HepG2 (cell line): ENCODE measurements around the gene OR2F2. TPM values are rescaled to one million over a fixed set of nuclear protein-coding genes. Genes with fewer than 3 reads are reported as not detected.

Experiments used
- FIP1L1 ChIP-seq: fragments of 200-400 bp; formaldehyde crosslinking; IDR thresholded peaks from 2 replicates; pipeline ENCODE4 v1.6.1; 2018; ENCODE audit warnings: low read depth, mild to moderate bottlenecking, low read length, moderate library complexity, borderline replicate concordance; ENCODE audit not compliant: insufficient read depth
- KAT8 ChIP-seq: IDR thresholded peaks from 2 replicates; pipeline ENCODE4 v1.6.1; 2016; ENCODE audit warnings: missing genetic modification reagents, missing compliant biosample characterization
- PAWR ChIP-seq: sonication (generic); formaldehyde crosslinking; IDR thresholded peaks from 2 replicates; pipeline ENCODE4 v1.4.0; 2020; ENCODE audit warnings: missing genetic modification reagents, mild to moderate bottlenecking, borderline replicate concordance
- RFX3 ChIP-seq: IDR thresholded peaks from 2 replicates; pipeline ENCODE4 v1.6.1; 2016; ENCODE audit warnings: missing biosample characterization, missing genetic modification reagents
- SKIL ChIP-seq: sonication (generic); formaldehyde crosslinking; IDR thresholded peaks from 2 replicates; pipeline ENCODE4 v1.8.0; 2022; ENCODE audit warnings: missing genetic modification reagents, mild to moderate bottlenecking, moderate library complexity, borderline replicate concordance
- TBX3 ChIP-seq: fragments of 450-650 bp; IDR thresholded peaks from 2 replicates; pipeline ENCODE4 v1.6.1; 2017; ENCODE audit warnings: antibody characterized with exemption, mild to moderate bottlenecking, inconsistent platforms, borderline replicate concordance
- WIZ ChIP-seq: sonication (generic); formaldehyde crosslinking; IDR thresholded peaks from 2 replicates; pipeline ENCODE4 v1.5.1; 2020; ENCODE audit warnings: mild to moderate bottlenecking, missing genetic modification reagents
- ZBTB7A ChIP-seq: sonication (generic); formaldehyde crosslinking; IDR thresholded peaks from 2 replicates; pipeline ENCODE4 v1.8.0; 2022; ENCODE audit warnings: mild to moderate bottlenecking, missing genetic modification reagents
- ZBTB8A ChIP-seq: sonication (generic); formaldehyde crosslinking; IDR thresholded peaks from 2 replicates; pipeline ENCODE4 v1.4.0; 2020; ENCODE audit warnings: mild to moderate bottlenecking, low read depth, missing genetic modification reagents, borderline replicate concordance
- ZFAT ChIP-seq: sonication (generic); formaldehyde crosslinking; conservative IDR thresholded peaks from 2 replicates; pipeline ENCODE4 v1.8.1; 2023; ENCODE audit warnings: missing genetic modification reagents, inconsistent platforms
- ZNF713 ChIP-seq: sonication (generic); formaldehyde crosslinking; IDR thresholded peaks from 2 replicates; pipeline ENCODE4 v1.4.0; 2020; ENCODE audit warnings: mild to moderate bottlenecking, missing genetic modification reagents
- ZUFSP ChIP-seq: sonication (generic); formaldehyde crosslinking; IDR thresholded peaks from 2 replicates; pipeline ENCODE4 v1.9.0; 2021; ENCODE audit warnings: missing genetic modification reagents, mild to moderate bottlenecking, borderline replicate concordance
- polyA plus RNA-seq, 8 experiments: library from polyadenylated mRNA; depleted of rRNA in 3 of 8; stranded (reverse) in 7 of 8; unstranded in 1 of 8; fragments of >200 nt; fragmentation: Illumina TruSeq in 4 of 8; extraction: Trizol in 4 of 8; gene quantifications; 2 replicates each; pipeline versions ENCODE4 v1.2.1 to v1.2.3, GENCODE V29; 2011 to 2016; ENCODE audit warnings: low read depth in 4 of 8, missing spikeins in 1 of 8, mixed read lengths in 1 of 8; ENCODE audit not compliant: insufficient read depth in 1 of 8
- total RNA-seq, 5 experiments: library from RNA; depleted of rRNA; stranded (reverse); fragments of >200 nt; fragmentation: Illumina TruSeq; extraction: Trizol; gene quantifications; 2 replicates each; pipeline ENCODE4 v1.2.3, GENCODE V29; 2016; ENCODE audit warnings: low read depth in 1 of 5
- TF ChIP-seq, protein P1 (sequence below): sonication (generic); formaldehyde crosslinking; IDR thresholded peaks from 2 replicates; pipeline ENCODE4 v1.5.0; 2020; ENCODE audit warnings: mild to moderate bottlenecking, missing genetic modification reagents
- TF ChIP-seq, protein P2 (sequence below): sonication (generic); formaldehyde crosslinking; IDR thresholded peaks from 2 replicates; pipeline ENCODE4 v1.9.0; 2021; ENCODE audit warnings: mild to moderate bottlenecking, missing genetic modification reagents
- TF ChIP-seq, protein P3 (sequence below): sonication (generic); formaldehyde crosslinking; IDR thresholded peaks from 2 replicates; pipeline ENCODE4 v1.5.0; 2020; ENCODE audit warnings: missing genetic modification reagents

The OR2F2 gene
- total and polyA plus RNA-seq, 2 of the 13 experiments (the other 11 are each of a cell fraction or from before 2014, with no cell fraction given), result 0.13 TPM; not detected in 1

DNA sequence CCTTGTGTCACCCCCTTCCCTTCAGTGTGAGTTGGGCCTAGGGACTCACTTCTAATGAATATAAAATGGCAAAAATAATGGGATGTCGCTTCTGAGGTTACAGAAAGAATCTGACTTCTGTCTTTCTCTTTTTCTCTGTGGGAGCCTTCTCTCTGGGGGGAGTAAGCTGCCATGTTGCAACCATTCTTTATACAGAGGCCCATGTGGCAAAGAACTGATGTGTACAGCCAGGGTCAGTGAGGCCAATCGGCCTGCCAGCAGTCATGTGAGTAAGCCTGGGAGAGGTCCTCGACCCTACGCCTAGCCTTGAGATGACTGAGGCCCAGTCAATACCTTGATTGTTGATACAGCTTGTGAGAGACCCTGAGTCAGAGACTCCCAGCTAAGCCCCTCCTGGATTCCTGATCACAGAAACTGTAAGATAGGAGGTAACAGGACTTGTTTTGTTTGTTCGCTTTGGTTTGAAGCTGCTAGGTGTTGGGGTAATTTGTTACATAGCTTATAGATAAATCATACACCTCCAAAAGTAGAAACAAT, 34.7 kb upstream of the OR2F2 start (continued):
- TF ChIP-seq ZUFSP (CRISPR knock-in tag) (no peak), FIP1L1 (no peak), SKIL (CRISPR knock-in tag) (peak; percentile 21; the same call in 1 of the 2 replicates), WIZ (CRISPR knock-in tag) (no peak), TBX3 (peak; percentile 21; the same call in 1 of the 2 replicates), KAT8 (CRISPR knock-in tag) (peak; percentile 71), RFX3 (no peak), ZNF713 (no peak), ZBTB8A (no peak), PAWR (no peak), ZBTB7A (CRISPR knock-in tag) (peak; percentile 88), ZFAT (CRISPR knock-in tag) (no peak)
- TF ChIP-seq, protein P1, sequence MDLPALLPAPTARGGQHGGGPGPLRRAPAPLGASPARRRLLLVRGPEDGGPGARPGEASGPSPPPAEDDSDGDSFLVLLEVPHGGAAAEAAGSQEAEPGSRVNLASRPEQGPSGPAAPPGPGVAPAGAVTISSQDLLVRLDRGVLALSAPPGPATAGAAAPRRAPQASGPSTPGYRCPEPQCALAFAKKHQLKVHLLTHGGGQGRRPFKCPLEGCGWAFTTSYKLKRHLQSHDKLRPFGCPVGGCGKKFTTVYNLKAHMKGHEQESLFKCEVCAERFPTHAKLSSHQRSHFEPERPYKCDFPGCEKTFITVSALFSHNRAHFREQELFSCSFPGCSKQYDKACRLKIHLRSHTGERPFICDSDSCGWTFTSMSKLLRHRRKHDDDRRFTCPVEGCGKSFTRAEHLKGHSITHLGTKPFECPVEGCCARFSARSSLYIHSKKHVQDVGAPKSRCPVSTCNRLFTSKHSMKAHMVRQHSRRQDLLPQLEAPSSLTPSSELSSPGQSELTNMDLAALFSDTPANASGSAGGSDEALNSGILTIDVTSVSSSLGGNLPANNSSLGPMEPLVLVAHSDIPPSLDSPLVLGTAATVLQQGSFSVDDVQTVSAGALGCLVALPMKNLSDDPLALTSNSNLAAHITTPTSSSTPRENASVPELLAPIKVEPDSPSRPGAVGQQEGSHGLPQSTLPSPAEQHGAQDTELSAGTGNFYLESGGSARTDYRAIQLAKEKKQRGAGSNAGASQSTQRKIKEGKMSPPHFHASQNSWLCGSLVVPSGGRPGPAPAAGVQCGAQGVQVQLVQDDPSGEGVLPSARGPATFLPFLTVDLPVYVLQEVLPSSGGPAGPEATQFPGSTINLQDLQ (CRISPR knock-in tag), result no peak
- TF ChIP-seq, protein P2, sequence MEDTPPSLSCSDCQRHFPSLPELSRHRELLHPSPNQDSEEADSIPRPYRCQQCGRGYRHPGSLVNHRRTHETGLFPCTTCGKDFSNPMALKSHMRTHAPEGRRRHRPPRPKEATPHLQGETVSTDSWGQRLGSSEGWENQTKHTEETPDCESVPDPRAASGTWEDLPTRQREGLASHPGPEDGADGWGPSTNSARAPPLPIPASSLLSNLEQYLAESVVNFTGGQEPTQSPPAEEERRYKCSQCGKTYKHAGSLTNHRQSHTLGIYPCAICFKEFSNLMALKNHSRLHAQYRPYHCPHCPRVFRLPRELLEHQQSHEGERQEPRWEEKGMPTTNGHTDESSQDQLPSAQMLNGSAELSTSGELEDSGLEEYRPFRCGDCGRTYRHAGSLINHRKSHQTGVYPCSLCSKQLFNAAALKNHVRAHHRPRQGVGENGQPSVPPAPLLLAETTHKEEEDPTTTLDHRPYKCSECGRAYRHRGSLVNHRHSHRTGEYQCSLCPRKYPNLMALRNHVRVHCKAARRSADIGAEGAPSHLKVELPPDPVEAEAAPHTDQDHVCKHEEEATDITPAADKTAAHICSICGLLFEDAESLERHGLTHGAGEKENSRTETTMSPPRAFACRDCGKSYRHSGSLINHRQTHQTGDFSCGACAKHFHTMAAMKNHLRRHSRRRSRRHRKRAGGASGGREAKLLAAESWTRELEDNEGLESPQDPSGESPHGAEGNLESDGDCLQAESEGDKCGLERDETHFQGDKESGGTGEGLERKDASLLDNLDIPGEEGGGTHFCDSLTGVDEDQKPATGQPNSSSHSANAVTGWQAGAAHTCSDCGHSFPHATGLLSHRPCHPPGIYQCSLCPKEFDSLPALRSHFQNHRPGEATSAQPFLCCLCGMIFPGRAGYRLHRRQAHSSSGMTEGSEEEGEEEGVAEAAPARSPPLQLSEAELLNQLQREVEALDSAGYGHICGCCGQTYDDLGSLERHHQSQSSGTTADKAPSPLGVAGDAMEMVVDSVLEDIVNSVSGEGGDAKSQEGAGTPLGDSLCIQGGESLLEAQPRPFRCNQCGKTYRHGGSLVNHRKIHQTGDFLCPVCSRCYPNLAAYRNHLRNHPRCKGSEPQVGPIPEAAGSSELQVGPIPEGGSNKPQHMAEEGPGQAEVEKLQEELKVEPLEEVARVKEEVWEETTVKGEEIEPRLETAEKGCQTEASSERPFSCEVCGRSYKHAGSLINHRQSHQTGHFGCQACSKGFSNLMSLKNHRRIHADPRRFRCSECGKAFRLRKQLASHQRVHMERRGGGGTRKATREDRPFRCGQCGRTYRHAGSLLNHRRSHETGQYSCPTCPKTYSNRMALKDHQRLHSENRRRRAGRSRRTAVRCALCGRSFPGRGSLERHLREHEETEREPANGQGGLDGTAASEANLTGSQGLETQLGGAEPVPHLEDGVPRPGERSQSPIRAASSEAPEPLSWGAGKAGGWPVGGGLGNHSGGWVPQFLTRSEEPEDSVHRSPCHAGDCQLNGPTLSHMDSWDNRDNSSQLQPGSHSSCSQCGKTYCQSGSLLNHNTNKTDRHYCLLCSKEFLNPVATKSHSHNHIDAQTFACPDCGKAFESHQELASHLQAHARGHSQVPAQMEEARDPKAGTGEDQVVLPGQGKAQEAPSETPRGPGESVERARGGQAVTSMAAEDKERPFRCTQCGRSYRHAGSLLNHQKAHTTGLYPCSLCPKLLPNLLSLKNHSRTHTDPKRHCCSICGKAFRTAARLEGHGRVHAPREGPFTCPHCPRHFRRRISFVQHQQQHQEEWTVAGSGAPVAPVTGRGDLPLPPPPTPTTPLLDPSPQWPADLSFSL (CRISPR knock-in tag), result no peak
- TF ChIP-seq, protein P3, sequence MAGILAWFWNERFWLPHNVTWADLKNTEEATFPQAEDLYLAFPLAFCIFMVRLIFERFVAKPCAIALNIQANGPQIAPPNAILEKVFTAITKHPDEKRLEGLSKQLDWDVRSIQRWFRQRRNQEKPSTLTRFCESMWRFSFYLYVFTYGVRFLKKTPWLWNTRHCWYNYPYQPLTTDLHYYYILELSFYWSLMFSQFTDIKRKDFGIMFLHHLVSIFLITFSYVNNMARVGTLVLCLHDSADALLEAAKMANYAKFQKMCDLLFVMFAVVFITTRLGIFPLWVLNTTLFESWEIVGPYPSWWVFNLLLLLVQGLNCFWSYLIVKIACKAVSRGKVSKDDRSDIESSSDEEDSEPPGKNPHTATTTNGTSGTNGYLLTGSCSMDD, result no peak
